HG03175 (cell line): ENCODE data around the gene ERI3.

Experiments used
- ATAC-seq: cut with Tn5 transposase; IDR thresholded peaks from one replicate; pipeline ENCODE4 v1.9.1; 2021; ENCODE audit warnings: mild to moderate bottlenecking, moderate library complexity; ENCODE audit not compliant: unreplicated experiment

Gene ERI3

GRCh38 chr1:44263568-44264450 is 91.2 kb downstream of the ERI3 start:
- no peak for ATAC-seq

GRCh38 chr1:44262816-44263567 is 92.1 kb downstream of the ERI3 start:
- ATAC-seq = no peak

GRCh38 chr1:44262414-44262813 is 92.6 kb downstream of the ERI3 start:
- ATAC-seq = no peak

- ATAC-seq = no peak
Measured at GRCh38 chr1:44261962-44262361, 93.1 kb downstream of the ERI3 start.

GRCh38 chr1:44261171-44261817 is 93.8 kb downstream of the ERI3 start:
- ATAC-seq = no peak

GRCh38 chr1:44260792-44261170 is 94.3 kb downstream of the ERI3 start:
- ATAC-seq = no peak

- ATAC-seq = no peak
Measured at GRCh38 chr1:44259090-44259489, 96.0 kb downstream of the ERI3 start.

GRCh38 chr1:44256762-44257554 is 98.1 kb downstream of the ERI3 start:
- ATAC-seq = no peak

- ATAC-seq = no peak
Measured at GRCh38 chr1:44254392-44254910, 100.6 kb downstream of the ERI3 start.

GRCh38 chr1:44251989-44252671 is 102.9 kb downstream of the ERI3 start:
- ATAC-seq = no peak

- no peak for ATAC-seq
Measured at GRCh38 chr1:44251486-44251885, 103.6 kb downstream of the ERI3 start.

GRCh38 chr1:44250068-44250781 is 104.8 kb downstream of the ERI3 start:
- ATAC-seq = no peak

- no peak for ATAC-seq
Measured at GRCh38 chr1:44249543-44249942, 105.5 kb downstream of the ERI3 start.

GRCh38 chr1:44246806-44247205 is 108.3 kb downstream of the ERI3 start:
- no peak for ATAC-seq

GRCh38 chr1:44244986-44245385 is 110.1 kb downstream of the ERI3 start:
- ATAC-seq = no peak

- ATAC-seq = no peak
Measured at GRCh38 chr1:44243782-44244495, 111.1 kb downstream of the ERI3 start.

GRCh38 chr1:44242746-44243145 is 112.3 kb downstream of the ERI3 start:
- no peak for ATAC-seq

GRCh38 chr1:44240802-44241671 is 114.0 kb downstream of the ERI3 start:
- ATAC-seq = no peak
